Activated gamma-delta T cell (primary cell): ENCODE measurements around the gene SCFD2.
A peak's percentile ranks its signal among the peaks of the same experiment; 100 is the strongest.
"Not testable (repeated sequence)": the region's sequence is repeated elsewhere in the genome, so short reads cannot be mapped to it uniquely, and the experiment has no call there.

ENCODE experiments used
- DNase-seq: peaks from one replicate; lab custom pipeline; 2025; lab: John Stamatoyannopoulos, UW
- total RNA-seq, 2 donors: gene quantifications; one replicate each; lab custom pipeline; 2026; lab: John Stamatoyannopoulos, UW

Gene SCFD2
- total RNA-seq = 14.7 to 15.9 reads per million in 2 donors

DNA sequence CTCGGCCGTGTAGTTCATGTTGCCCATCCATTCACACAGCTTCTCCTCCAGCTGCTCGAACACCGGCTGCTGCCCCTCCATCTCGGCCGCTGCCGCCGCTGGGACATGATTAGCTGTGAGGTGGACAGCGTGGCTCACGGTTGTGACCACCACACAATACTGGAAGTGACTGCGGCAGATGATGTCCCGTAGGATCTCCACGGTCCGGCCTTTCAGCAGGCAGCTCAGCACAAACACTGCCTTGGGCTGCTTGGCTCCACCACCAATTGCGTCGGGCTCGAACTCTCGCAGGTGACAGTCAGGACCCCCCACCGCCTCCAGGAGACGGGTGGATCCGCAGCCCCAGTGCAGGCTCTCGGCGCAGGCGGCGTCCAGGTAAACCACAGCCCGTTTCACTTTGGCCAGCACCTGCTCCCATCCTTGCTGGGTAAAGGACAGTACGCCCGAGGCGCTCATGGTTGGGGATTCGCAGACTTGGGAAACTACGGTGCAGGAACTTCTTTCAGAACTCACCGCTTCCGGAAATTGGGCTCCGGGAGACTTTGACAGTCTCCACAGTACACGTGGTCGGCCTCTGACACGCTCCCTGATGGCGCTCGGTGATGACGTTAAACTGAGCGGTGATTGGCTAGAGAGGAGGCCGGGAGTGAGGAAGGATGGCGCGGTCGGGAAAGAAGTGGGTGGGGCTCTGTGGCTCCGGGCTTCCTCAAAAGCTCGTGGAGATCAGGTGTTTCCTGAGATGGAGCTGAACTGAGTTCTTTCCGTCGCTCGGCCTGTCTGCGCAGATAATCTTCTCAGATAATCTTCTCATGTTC is at the start of gene SCFD2:
TSS of gene SCFD2 (minus strand) at position 576 of the 815 bp plus-strand sequence.
- DNase-seq = peak; percentile 61

GRCh38 chr4:53409479-53409878 is 43.6 kb upstream of the SCFD2 start:
- DNase-seq = not testable (repeated sequence)

GRCh38 chr4:53380221-53380620 is 14.4 kb upstream of the SCFD2 start:
- DNase-seq = no peak

DNA sequence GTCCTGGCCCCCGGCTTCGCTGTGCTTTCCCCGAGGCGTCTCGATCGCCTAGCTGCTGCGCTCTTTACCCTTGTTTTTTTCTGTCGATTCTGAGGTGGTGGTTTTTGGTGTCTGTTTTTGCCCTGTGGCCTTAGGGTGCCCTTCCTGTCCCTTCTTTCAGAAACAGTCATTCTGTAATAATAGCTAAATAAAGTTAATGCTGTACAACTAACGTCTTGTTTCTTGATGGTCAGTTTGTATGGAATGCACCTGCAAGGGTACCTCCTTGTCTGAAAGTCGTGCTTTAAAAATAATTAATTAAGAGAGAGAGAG is 12.3 kb upstream of the SCFD2 start:
- no peak for DNase-seq

DNA sequence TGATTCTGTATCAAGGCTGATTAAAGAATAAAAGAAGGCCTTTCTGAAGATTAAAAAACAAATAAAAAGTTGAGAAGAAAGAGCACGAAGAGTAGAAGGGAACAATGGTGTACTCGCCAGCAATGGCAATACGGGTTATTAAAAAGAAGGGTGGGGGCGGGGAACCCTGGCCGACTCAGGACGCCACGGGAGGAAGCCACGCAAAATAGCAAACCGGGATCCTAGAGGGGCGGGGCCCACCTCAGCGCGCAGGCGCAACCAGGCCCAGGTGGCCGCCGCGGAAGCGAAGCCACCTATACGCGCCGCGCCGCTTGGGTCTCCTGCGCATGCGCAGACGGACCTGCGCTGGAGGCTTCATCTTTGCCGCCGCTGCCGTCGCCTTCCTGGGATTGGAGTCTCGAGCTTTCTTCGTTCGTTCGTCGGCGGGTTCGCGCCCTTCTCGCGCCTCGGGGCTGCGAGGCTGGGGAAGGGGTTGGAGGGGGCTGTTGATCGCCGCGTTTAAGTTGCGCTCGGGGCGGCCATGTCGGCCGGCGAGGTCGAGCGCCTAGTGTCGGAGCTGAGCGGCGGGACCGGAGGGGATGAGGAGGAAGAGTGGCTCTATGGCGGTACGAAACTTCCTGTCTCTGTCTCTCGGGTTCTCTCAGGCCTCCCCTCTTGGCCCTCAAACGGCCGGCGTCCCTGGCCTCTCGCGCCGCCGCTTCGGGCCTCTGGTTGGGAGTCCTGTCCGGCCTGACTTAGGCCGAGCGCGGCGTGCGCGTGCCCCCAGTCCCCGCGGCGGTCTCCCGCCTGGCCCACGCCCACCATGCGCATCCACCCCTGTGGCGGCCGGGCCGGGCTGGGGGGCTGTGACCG is 11.7 kb upstream of the SCFD2 start, which contains the start of gene FIP1L1:
TSS of gene FIP1L1 (plus strand) at position 323 of the 852 bp plus-strand sequence. CDS start at position 521, 198 bp downstream.
- peak; percentile 94 for DNase-seq

GRCh38 chr4:53376900-53377299 is 11.0 kb upstream of the SCFD2 start:
- no peak for DNase-seq

DNA sequence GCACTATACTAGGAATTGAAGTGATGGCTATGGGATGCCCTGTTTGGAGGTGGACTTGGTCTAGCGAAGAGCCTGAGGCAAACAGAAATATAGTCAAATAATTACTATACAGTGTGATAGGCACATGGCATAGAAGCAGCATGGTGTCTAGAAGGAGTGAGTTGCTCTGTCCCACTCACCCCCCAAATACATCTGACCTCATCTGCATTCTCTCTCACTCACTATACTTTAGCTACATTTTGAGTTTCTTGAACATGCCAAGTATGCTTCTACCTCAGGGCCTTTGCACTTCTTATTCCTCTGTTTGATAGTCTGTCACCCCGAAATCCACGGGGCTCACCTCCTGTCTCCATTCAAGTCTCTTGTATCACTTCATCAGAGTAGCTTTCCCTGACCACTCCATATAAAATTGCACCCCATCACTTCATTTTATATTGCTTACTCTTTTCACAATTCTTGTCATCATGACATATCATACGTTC is 9.0 kb upstream of the SCFD2 start:
- DNase-seq = no peak

DNA sequence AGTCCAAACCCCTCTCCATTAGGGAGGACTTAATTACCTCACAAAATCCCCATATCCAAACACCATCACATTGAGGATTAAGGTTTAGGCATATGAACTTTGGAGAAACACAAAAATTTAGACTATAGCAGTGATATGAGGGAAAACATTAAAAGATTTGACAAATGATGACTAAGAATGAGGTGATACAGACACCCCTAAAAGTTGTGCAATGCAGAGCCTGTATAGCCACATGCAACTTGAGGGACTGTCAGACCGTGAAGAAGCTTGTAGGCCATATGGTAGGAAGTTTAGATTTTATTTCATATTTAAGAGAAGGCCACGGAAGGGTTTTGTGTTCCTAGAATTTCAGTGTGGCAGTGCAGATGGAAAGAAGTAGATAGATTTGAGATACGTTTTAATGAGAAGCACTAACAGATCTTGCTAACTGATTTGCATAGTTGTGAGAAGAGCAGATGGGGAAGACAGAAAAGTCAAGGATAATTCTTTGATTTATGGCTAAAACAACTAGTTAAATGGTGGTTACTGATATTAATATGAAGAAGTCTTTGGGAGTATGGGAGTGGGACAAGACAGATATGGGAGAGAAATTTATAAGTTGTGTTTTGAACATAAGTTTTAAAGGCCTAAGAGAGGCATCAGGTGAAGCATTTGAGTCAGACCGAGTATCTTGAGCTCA is 6.1 kb upstream of the SCFD2 start:
- DNase-seq = no peak

DNA sequence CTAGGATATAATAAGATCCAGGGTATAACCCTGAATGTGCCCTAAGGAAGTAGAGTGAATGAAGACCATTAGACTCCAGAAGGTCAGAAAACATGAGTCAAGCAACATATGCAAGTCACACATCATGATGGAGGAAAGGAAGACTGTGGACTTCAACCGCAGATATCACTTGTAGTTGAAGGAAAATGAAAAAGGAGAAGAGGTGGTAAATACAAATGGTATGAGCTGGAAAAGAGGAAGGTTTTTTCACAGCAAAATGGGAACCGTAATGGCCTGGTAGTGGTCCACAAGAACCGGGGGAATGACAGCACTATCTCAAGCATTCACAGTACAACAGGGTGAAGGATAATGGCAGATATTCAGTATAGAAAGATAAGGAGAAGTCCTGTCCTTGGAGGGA is 5.2 kb upstream of the SCFD2 start:
- DNase-seq = no peak

- no peak for DNase-seq
Observed at GRCh38 chr4:53367721-53368120, 1.9 kb upstream of the SCFD2 start.

DNA sequence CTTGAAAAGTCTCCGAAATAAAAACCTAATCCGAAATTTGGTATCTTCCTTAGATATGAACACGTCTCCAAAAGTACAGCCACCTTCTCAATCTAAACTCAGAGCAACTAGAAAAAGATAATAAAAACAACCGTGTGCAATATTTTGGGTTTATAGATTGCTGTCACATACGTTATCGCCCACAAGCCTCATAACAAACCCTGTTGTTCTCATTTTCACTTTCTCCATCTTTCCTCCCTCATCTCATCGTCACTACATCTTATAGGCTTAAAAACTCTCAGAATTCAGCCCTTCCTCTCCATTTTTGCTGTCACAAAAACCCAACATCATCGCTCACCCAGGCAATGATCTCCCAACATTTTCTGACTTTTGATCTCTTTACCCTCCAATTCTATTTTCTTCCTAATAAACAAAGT is 448 bp upstream of the SCFD2 start:
- no peak for DNase-seq

- DNase-seq = no peak
Observed at GRCh38 chr4:53365121-53365485, 758 bp downstream of the SCFD2 start.

DNA sequence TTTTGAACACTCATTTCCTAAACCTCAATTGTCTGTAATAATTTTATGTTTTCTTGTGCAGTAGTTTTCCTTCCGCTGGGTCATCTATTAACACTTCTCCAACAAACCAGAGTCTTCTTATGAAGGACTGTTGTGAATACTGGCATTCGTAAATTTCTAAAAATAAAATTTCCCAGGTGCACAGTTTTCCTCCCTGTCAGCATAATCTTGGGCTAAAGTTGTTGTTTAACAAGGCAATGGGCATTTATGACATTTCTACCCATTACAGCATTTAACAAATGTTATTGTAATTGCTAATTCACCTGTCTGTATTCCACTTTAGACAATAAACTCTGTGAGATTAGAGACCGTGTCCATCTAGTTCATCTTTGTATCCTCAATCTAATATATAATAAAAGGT is 1.2 kb downstream of the SCFD2 start:
- DNase-seq = no peak

- no peak for DNase-seq
Observed at GRCh38 chr4:53362093-53362492, 3.8 kb downstream of the SCFD2 start.

GRCh38 chr4:53361451-53361850 is 4.4 kb downstream of the SCFD2 start:
- no peak for DNase-seq

DNA sequence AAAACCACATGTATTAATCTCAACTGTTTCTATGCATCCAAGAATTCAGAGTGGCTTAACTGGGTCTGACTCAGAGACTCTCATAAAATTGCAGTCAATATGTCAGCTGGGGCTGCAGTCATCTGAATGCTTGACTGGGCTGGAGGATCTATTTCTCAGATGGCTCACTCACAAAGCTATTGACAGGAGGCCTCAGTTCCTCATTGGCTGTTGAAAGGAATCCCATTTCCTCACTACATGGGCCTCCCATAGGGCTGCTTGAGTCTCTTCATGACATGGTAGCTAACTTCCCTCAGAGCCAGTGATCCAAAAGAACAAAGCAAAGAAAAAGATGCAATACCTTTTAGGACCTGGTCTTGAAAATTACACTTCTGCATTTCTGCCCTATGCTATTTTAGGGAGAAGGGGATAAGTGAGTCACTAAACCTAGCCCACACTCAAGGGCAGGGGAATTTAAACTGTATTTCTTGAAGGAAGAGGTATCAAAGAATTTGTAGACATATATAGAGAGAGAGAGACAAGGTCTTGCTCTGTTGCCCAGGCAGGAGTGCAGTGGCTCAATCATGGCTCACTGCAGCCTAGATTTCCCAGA is 9.8 kb downstream of the SCFD2 start:
- DNase-seq = no peak

- DNase-seq = no peak
Observed at GRCh38 chr4:53354012-53354722, 11.7 kb downstream of the SCFD2 start.

DNA sequence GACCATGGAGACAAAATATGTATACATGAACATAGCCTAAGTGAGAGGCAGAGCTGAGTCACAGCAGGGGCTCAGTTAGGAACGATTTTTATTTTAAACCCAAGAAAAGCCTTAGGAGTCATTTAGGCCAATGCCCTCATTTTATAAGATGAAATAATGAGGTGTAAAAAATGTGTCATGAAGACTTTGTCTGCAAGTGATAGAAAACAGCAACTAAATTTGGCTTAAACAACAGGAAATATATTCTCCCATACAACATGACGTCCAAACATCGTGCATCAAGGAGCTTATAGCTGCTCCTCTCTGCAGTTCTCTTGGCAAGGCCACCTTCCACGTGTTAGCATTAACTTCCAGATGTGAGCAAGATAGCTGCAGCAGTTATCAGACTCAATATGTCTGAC is 16.8 kb downstream of the SCFD2 start:
- no peak for DNase-seq

DNA sequence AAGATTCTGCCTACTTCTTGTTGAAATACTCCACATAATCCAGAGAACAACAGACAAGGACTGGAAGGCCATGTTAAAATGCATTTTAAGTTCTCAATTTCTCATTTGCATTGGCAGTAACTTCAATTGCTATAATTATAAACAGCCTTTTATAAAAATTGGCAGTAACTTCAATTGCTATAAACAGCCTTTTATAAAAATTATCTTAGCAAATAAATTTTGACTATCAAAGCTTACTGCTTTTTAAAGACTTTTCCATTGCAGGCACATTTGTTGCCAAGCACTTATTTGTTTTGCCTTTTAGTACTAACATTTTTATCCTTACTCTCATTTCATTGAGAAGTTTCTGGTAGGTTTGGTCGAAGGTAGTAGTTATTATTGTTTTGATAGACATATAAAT is 17.8 kb downstream of the SCFD2 start:
- DNase-seq = no peak

- DNase-seq = no peak
Observed at GRCh38 chr4:53346920-53347852, 18.7 kb downstream of the SCFD2 start.
